GM18505 (cell line): ENCODE results near the gene RFPL3.
"Not testable (repeated sequence)": the region's sequence is repeated elsewhere in the genome, so short reads cannot be mapped to it uniquely, and the experiment has no call there.

ENCODE experiments used
- ATAC-seq: cut with Tn5 transposase; IDR thresholded peaks from one replicate; pipeline ENCODE4 v1.9.1; 2021; ENCODE audit not compliant: unreplicated experiment
- POLR2A ChIP-seq: IDR thresholded peaks from 4 replicates; pipeline ENCODE4 v1.6.1; 2011; ENCODE audit warnings: borderline replicate concordance; ENCODE audit not compliant: insufficient read depth, insufficient read length; ENCODE audit errors: extremely low read depth

The RFPL3 gene

DNA sequence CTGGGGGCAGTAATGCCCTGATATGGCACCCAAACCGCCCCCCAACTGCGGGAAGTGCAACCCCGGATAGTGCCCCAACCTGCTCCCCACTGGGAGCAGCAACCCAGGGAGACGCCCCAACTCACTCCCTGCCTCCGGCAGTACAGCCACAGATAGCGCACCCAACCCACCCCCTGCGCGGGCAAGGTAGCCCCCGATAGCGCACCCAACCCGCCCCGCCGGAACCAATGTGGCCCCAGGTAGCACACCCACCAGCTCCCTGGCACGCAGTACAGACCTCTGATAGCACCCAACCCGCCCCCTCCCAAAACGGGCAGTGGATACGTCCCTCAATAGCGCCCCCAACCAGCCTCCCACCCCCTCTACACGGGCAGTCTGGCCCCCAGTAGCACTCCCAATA is 3.8 kb upstream of the RFPL3 start:
- no peak for ATAC-seq
- no peak for TF ChIP-seq POLR2A

GRCh38 chr22:32354360-32355351 is 3.0 kb upstream of the RFPL3 start:
- no peak for ATAC-seq
- no peak for TF ChIP-seq POLR2A

DNA sequence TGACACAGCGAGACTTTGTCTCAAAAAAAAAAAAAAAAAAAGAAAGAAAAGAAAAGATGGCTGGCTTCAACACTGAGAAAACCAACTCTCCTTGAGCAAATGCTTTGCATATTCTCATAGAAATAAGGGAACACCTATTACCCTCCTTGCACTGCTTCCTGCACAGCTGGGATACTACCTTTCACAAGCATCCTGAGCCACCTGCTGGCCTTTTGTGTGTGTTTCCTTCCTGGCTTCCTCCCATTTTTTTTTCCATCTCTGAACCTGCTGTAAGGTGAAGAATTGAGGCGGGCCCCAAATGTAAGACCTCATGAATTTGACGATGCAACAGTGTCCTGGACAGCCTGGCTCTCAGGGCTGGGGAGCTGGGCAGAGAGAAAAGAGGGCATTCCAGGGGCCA is 1.9 kb upstream of the RFPL3 start:
- TF ChIP-seq POLR2A, result no peak
- no peak for ATAC-seq

- not testable (repeated sequence) for ATAC-seq
Measured at GRCh38 chr22:32360096-32360495, 2.4 kb downstream of the RFPL3 start.

DNA sequence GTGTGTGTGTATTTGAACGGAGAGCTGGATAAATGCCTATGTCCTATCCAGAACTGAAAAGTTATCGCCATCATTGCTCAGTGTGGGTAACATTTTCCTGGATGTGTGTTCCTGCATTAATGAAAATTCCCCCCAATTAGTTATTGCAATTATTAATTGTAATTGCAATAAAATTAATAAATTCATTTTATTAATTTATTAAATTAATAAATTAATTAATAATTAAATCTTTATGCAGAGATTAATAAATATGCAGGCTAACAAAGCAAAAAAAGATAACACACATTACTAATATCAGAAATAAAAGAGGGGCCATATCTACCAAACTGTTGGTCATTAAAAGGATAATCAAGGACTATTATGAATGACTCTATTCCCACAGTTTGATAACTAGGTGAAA is 3.6 kb downstream of the RFPL3 start:
- no peak for TF ChIP-seq POLR2A
- ATAC-seq, result no peak

DNA sequence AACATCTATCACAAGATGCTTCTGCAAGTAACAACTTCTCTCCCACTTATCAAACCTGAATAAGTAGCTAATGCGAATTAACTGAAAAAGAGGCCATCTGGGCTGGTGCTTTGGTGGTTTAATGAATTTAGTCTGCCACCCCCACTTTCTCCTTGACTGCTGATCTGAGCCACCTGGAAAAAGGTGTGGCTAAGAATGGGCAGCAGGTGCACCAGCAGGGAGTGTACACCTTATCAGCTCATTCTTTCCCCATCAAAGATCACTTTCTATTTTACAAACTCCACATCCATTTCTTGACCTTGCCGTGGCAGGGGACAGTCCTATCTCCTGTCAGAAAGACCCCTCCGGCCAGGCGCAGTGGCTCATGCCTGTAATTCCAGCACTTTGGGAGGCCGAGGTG is 6.5 kb downstream of the RFPL3 start:
- ATAC-seq, result no peak

DNA sequence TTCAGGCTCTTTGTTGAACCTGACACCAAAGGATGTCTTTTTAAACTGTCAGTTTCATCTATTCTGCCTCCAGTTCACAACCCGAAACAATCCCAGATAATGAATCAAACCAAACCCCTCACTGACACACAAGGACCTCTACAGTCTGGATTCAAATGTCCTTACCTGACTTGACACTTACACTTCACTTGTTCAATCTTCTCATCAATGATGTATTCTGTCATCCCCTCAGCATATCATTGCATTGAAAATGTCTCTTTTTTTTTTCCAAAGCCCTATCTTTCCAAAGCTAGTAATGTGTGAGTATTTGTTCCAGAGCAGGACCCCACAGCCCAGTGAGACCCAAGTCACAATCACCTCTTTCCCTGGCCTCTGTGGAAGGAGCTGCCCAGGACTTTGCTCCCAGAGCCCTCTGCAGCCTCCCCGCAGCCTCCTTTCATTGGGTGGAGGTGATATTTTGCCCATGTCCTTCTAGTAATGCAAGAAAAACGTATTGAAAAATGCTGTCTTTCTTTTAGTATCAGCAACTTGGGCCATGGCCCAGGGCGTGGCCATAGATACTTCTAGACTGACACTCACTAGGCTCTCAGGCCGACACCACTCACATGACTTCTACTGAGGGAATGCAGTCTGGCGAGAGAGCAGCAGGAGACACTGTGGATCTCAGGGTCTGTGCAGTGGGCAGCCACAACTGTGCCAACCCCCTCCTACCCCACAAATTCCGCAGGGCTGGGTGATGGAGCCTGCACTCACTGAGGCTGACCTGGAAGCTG is 18.2 kb downstream of the RFPL3 start:
- no peak for TF ChIP-seq POLR2A
- ATAC-seq, result no peak

More for the DNA sequence above, 6.5 kb downstream of the RFPL3 start:
- no peak for TF ChIP-seq POLR2A

- no peak for ATAC-seq
- TF ChIP-seq POLR2A, result no peak
Measured at GRCh38 chr22:32376681-32377080, 19.0 kb downstream of the RFPL3 start.

GRCh38 chr22:32378707-32379272 is 21.1 kb downstream of the RFPL3 start:
- ATAC-seq, result no peak
- no peak for TF ChIP-seq POLR2A

GRCh38 chr22:32380991-32381390 is 23.3 kb downstream of the RFPL3 start:
- TF ChIP-seq POLR2A, result no peak
- no peak for ATAC-seq

DNA sequence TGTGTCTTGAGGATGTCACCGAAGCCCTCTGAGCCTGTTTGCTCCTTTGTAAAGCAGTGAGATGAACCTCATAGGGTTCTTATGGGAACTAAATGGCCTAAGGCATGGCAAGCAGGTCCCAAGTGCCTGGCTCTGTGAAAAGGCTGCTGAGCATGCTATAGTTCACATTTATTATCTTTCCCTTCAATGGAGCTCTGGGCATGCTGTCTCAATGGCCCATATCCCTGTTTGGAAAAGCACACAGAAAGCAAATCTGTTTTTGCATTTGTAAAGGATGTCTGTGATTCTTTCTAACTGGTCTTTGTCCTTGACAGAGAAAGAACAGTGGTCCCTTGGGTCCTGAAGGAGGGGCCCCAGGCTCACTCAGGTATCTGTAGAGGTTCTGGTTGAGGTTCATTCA is 28.0 kb downstream of the RFPL3 start:
- no peak for TF ChIP-seq POLR2A
- no peak for ATAC-seq

- no peak for TF ChIP-seq POLR2A
- ATAC-seq, result no peak
Measured at GRCh38 chr22:32389685-32390084, 32.0 kb downstream of the RFPL3 start.

DNA sequence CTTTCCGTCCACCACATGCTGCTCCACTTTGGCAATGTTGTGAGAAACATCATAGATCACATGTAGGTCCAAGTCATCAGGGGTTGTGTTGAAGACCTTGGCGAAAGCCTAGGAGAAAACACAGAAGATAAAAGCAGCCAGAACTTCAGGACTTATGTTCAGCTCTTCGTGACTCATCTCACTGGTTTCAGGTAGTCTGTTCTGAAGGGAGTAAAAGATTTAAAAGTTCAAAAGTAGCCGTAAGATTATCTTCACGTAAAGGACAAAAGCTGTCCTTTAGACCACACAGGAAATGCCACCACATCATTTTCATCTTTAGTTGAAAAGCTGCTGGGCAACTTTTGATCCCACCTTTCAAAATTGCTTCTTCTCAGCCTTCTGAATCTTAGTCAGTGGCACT is 37.4 kb downstream of the RFPL3 start:
- no peak for ATAC-seq
- TF ChIP-seq POLR2A, result no peak
